HepG2 (cell line): ENCODE measurements around the gene COL10A1. TPM values are rescaled to one million over a fixed set of nuclear protein-coding genes. Genes with fewer than 3 reads are reported as not detected.

Source experiments
- CHD2 ChIP-seq: IDR thresholded peaks from 2 replicates; pipeline ENCODE4 v1.6.1; 2011; ENCODE audit warnings: low read depth, low read length, improper control_type of control experiment
- FOXP1 ChIP-seq, 2 experiments: fragments of 450-650 bp in 1 of 2; IDR thresholded peaks; 2 replicates each; pipeline ENCODE4 v1.6.1; 2017 to 2018; ENCODE audit warnings: antibody characterized with exemption in 1 of 2
- PHF20 ChIP-seq: sonication (generic); formaldehyde crosslinking; IDR thresholded peaks from 2 replicates; pipeline ENCODE4 v1.5.0; 2020; ENCODE audit warnings: mild to moderate bottlenecking, missing genetic modification reagents
- PPARG ChIP-seq: conservative IDR thresholded peaks from 2 replicates; pipeline ENCODE4 v1.6.1; 2016; ENCODE audit warnings: missing biosample characterization, missing genetic modification reagents
- SRSF1 ChIP-seq: fragments of 200-400 bp; formaldehyde crosslinking; optimal IDR thresholded peaks from 2 replicates; pipeline ENCODE3; 2017; ENCODE audit warnings: mild to moderate bottlenecking, low read depth, low read length, moderate library complexity
- ZBTB26 ChIP-seq: IDR thresholded peaks from 2 replicates; pipeline ENCODE4 v1.6.1; 2016; ENCODE audit warnings: missing compliant biosample characterization, missing genetic modification reagents, borderline replicate concordance
- ZNF276 ChIP-seq: sonication (generic); formaldehyde crosslinking; IDR thresholded peaks from 2 replicates; pipeline ENCODE4 v1.4.0; 2020; ENCODE audit warnings: mild to moderate bottlenecking, low read depth, missing genetic modification reagents
- ZNF674 ChIP-seq: sonication (generic); formaldehyde crosslinking; IDR thresholded peaks from 2 replicates; pipeline ENCODE4 v1.5.0; 2020; ENCODE audit warnings: low read depth, mild to moderate bottlenecking, missing genetic modification reagents
- ZNF782 ChIP-seq: sonication (generic); formaldehyde crosslinking; IDR thresholded peaks from 2 replicates; pipeline ENCODE4 v1.4.0; 2020; ENCODE audit warnings: missing genetic modification reagents, mild to moderate bottlenecking, borderline replicate concordance
- polyA plus RNA-seq, 8 experiments: library from polyadenylated mRNA; depleted of rRNA in 3 of 8; stranded (reverse) in 7 of 8; unstranded in 1 of 8; fragments of >200 nt; fragmentation: Illumina TruSeq in 4 of 8; extraction: Trizol in 4 of 8; gene quantifications; 2 replicates each; pipeline versions ENCODE4 v1.2.1 to v1.2.3, GENCODE V29; 2011 to 2016; ENCODE audit warnings: low read depth in 4 of 8, missing spikeins in 1 of 8, mixed read lengths in 1 of 8; ENCODE audit not compliant: insufficient read depth in 1 of 8
- total RNA-seq, 5 experiments: library from RNA; depleted of rRNA; stranded (reverse); fragments of >200 nt; fragmentation: Illumina TruSeq; extraction: Trizol; gene quantifications; 2 replicates each; pipeline ENCODE4 v1.2.3, GENCODE V29; 2016; ENCODE audit warnings: low read depth in 1 of 5
- TF ChIP-seq, protein P1 (sequence below): sonication (generic); formaldehyde crosslinking; IDR thresholded peaks from 2 replicates; pipeline ENCODE4 v1.5.0; 2020; ENCODE audit warnings: mild to moderate bottlenecking, missing genetic modification reagents
- TF ChIP-seq, protein P2 (sequence below): sonication (generic); formaldehyde crosslinking; IDR thresholded peaks from 2 replicates; pipeline ENCODE4 v1.4.0; 2020; ENCODE audit warnings: missing genetic modification reagents
- TF ChIP-seq, protein P3 (sequence below): sonication (generic); formaldehyde crosslinking; IDR thresholded peaks from 2 replicates; pipeline ENCODE4 v1.4.0; 2020; ENCODE audit warnings: missing genetic modification reagents, borderline replicate concordance
- TF ChIP-seq, protein P4 (sequence below): sonication (generic); formaldehyde crosslinking; IDR thresholded peaks from 2 replicates; pipeline ENCODE4 v1.4.0; 2020; ENCODE audit warnings: missing genetic modification reagents

COL10A1 gene
- total and polyA plus RNA-seq, 2 of the 13 experiments (the other 11 are each of a cell fraction or from before 2014, with no cell fraction given), result 0.07 TPM; not detected in 1

DNA sequence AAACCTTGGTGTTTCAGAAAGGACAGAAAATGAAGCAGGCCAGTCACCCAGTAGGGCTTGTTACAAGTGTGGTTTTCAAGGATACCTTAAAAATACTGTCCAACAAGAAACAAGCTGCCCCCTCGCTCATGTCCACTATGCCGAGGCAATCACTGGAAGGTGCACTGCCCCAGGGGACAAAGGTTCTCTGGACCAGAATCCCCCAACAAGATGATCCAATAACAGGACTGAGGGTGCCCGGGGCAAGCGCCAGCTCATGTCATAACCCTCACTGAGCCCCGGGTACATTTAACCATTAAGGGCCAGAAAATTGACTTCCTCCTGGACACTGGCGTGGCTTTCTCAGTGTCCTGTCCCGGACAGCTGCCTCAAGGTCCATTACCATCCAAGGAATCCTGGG lies 31.9 kb downstream of the COL10A1 start (continued):
- TF ChIP-seq, protein P1, sequence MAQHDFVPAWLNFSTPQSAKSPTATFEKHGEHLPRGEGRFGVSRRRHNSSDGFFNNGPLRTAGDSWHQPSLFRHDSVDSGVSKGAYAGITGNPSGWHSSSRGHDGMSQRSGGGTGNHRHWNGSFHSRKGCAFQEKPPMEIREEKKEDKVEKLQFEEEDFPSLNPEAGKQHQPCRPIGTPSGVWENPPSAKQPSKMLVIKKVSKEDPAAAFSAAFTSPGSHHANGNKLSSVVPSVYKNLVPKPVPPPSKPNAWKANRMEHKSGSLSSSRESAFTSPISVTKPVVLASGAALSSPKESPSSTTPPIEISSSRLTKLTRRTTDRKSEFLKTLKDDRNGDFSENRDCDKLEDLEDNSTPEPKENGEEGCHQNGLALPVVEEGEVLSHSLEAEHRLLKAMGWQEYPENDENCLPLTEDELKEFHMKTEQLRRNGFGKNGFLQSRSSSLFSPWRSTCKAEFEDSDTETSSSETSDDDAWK (CRISPR knock-in tag), result no peak
- no peak for TF ChIP-seq ZNF782
- no peak for TF ChIP-seq FOXP1 (IDR thresholded peaks at IDR 0.05)
- TF ChIP-seq FOXP1 (CRISPR knock-in tag; IDR thresholded peaks at IDR 0.05), result no peak
- no peak for TF ChIP-seq PHF20 (CRISPR knock-in tag)
- no peak for TF ChIP-seq CHD2
- TF ChIP-seq, protein P2, sequence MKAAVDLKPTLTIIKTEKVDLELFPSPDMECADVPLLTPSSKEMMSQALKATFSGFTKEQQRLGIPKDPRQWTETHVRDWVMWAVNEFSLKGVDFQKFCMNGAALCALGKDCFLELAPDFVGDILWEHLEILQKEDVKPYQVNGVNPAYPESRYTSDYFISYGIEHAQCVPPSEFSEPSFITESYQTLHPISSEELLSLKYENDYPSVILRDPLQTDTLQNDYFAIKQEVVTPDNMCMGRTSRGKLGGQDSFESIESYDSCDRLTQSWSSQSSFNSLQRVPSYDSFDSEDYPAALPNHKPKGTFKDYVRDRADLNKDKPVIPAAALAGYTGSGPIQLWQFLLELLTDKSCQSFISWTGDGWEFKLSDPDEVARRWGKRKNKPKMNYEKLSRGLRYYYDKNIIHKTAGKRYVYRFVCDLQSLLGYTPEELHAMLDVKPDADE, result no peak
- no peak for TF ChIP-seq ZBTB26 (CRISPR knock-in tag)
- no peak for TF ChIP-seq ZNF674
- no peak for TF ChIP-seq ZNF276 (CRISPR knock-in tag)
- TF ChIP-seq, protein P3, sequence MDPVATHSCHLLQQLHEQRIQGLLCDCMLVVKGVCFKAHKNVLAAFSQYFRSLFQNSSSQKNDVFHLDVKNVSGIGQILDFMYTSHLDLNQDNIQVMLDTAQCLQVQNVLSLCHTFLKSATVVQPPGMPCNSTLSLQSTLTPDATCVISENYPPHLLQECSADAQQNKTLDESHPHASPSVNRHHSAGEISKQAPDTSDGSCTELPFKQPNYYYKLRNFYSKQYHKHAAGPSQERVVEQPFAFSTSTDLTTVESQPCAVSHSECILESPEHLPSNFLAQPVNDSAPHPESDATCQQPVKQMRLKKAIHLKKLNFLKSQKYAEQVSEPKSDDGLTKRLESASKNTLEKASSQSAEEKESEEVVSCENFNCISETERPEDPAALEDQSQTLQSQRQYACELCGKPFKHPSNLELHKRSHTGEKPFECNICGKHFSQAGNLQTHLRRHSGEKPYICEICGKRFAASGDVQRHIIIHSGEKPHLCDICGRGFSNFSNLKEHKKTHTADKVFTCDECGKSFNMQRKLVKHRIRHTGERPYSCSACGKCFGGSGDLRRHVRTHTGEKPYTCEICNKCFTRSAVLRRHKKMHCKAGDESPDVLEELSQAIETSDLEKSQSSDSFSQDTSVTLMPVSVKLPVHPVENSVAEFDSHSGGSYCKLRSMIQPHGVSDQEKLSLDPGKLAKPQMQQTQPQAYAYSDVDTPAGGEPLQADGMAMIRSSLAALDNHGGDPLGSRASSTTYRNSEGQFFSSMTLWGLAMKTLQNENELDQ (CRISPR knock-in tag), result no peak
- TF ChIP-seq, protein P4, sequence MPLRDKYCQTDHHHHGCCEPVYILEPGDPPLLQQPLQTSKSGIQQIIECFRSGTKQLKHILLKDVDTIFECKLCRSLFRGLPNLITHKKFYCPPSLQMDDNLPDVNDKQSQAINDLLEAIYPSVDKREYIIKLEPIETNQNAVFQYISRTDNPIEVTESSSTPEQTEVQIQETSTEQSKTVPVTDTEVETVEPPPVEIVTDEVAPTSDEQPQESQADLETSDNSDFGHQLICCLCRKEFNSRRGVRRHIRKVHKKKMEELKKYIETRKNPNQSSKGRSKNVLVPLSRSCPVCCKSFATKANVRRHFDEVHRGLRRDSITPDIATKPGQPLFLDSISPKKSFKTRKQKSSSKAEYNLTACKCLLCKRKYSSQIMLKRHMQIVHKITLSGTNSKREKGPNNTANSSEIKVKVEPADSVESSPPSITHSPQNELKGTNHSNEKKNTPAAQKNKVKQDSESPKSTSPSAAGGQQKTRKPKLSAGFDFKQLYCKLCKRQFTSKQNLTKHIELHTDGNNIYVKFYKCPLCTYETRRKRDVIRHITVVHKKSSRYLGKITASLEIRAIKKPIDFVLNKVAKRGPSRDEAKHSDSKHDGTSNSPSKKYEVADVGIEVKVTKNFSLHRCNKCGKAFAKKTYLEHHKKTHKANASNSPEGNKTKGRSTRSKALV (CRISPR knock-in tag), result no peak
- TF ChIP-seq PPARG (CRISPR knock-in tag), result no peak
- no peak for TF ChIP-seq SRSF1
- TF ChIP-seq, all 625 proteins: peak for 0
